ENCODE measurements around the gene UBE2H. TPM values are rescaled to one million over a fixed set of nuclear protein-coding genes. Genes with fewer than 3 reads are reported as not detected.

The UBE2H gene
- total and polyA plus RNA-seq, 4 donors: 11.9 to 84.2 (median 23.7) TPM

DNA sequence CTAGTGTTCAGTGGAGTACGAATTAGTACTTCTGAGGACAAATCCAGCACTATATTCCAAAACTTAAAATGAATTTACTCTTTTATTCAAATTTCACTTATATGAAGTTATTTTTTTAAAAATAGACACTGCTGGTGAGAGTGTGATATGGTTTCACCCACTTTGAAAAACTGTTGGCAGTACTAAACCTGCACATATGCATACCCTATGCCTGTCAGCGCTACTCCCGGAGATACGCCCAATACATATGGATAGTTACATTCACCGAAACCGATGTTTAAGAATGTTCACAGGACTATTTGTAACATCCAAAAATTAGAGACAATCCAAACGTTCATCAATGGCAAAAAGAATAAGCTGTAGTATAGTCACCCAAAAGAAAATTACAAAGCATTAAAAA lies 69.6 kb downstream of the UBE2H start:
- no peak overlapping the region for H3K27ac ChIP-seq (ENCODE audit: low read depth in 1 of 2, low read length in 2 of 2)
- no peak for DNase-seq (ENCODE audit: low spot score)
- H3K36me3 ChIP-seq (ENCODE audit: control insufficient read depth in 4 of 4, insufficient read depth in 3 of 4, low read depth in 1 of 4, low read length in 3 of 4): peaks cover 0 to 3% (median 1%) of the 10 kb centered on the region in 4 donors
- TF ChIP-seq HNF4A (conservative IDR thresholded peaks at IDR 0.05) (no peak), HNF4G (IDR thresholded peaks at IDR 0.05) (no peak), FOXA1 (IDR thresholded peaks at IDR 0.05) (no peak), SP1 (IDR thresholded peaks at IDR 0.05) (no peak), RXRA (IDR thresholded peaks at IDR 0.05) (no peak), GABPA (IDR thresholded peaks at IDR 0.05 in 1 of 2, conservative IDR thresholded peaks at IDR 0.05 in 1 of 2) (no peak)
- WGBS: 97% methylated on average over 7 of the region's 7 CpGs
- H3K27me3 ChIP-seq (ENCODE audit: control insufficient read depth in 4 of 4, insufficient read depth in 4 of 4, low read length in 3 of 4): no peaks in the 10 kb centered on the region
- no peaks in the 10 kb centered on the region for H3K9me3 ChIP-seq (ENCODE audit: control insufficient read depth in 4 of 4, low read length in 3 of 4)
- no peak overlapping the region for H3K4me3 ChIP-seq (ENCODE audit: low read depth in 1 of 3, low read length in 3 of 3)
- H3K9ac ChIP-seq (ENCODE audit: low read depth in 1 of 2, low read length in 2 of 2): no peak overlapping the region
- peaks cover under 1 to 13% (median 7%) of the 10 kb centered on the region in 4 donors for H3K4me1 ChIP-seq (ENCODE audit: control insufficient read depth in 4 of 4, insufficient read depth in 4 of 4, low read length in 3 of 4)

DNA sequence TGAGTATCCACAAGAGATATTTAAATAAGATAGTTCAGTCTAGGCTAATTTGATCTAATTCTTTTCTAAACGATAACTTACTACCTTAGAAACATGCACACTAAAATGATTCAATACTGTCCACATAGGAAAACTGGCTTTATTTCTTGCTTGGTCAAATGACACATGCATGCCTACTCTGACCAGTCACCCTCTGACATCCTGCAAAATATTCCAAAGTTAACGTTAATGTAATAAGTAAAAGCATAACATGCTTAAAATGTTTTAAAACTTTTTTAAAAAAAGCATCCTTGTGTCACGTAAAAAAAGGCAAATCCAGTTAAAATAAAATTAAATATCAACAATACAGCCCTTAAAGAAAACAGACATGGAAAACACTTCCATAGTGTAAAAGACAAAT lies 70.2 kb downstream of the UBE2H start:
- 87% methylated on average over 3 of the region's 3 CpGs for WGBS
- Histone ChIP-seq H3K9me3 (ENCODE audit: control insufficient read depth in 4 of 4, low read length in 3 of 4) (no peaks in the 10 kb centered on the region), H3K4me3 (ENCODE audit: low read depth in 1 of 3, low read length in 3 of 3) (no peak overlapping the region), H3K4me1 (ENCODE audit: control insufficient read depth in 4 of 4, insufficient read depth in 4 of 4, low read length in 3 of 4) (peaks cover 6 to 18% (median 11%) of the 10 kb centered on the region in 4 donors), H3K9ac (ENCODE audit: low read depth in 1 of 2, low read length in 2 of 2) (no peak overlapping the region), H3K27ac (ENCODE audit: low read depth in 1 of 2, low read length in 2 of 2) (no peak overlapping the region), H3K36me3 (ENCODE audit: control insufficient read depth in 4 of 4, insufficient read depth in 3 of 4, low read depth in 1 of 4, low read length in 3 of 4) (peaks cover 0 to 3% (median 1%) of the 10 kb centered on the region in 4 donors), H3K27me3 (ENCODE audit: control insufficient read depth in 4 of 4, insufficient read depth in 4 of 4, low read length in 3 of 4) (no peaks in the 10 kb centered on the region)
- TF ChIP-seq GABPA (IDR thresholded peaks at IDR 0.05 in 1 of 2, conservative IDR thresholded peaks at IDR 0.05 in 1 of 2) (no peak), ZBTB33 (IDR thresholded peaks at IDR 0.05) (no peak), MAX (IDR thresholded peaks at IDR 0.05) (no peak)
- no peak for DNase-seq (ENCODE audit: low spot score)

DNA sequence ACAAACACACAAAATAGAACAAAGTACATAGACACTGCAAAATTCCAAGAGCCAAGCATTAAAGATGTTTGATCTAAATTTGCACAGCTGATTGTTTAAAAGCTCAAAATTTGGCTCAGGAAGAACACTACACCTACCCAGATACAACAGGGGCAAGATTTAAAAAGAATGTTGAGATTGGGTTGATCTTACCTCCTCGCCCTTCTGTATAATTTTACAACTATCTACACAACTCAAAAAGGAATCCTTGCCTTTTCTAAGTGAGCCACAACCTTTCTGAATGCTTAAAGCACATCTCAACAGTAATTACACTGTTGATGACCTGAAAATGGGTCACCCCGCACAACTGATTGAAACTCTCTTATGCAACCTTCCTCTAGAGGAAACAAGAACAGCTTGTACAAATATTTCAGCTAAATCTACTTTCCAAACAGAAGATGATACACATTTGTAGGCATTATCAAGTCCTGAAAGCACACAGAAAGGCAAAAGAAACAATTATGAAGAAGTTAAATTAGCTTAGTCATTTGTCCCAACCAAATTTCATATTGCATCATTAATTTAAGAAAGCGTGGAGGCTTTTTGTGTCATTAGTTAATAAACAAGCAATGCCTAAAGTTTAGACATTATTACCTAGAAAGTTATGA lies 75.5 kb downstream of the UBE2H start:
- H3K27ac ChIP-seq (ENCODE audit: low read depth in 1 of 2, low read length in 2 of 2): peak overlapping the region; percentile 47 to 48
- 55% methylated on average over 3 of the region's 3 CpGs for WGBS
- TF ChIP-seq FOXA1 (IDR thresholded peaks at IDR 0.05) (no peak), MAX (IDR thresholded peaks at IDR 0.05) (no peak), HNF4A (conservative IDR thresholded peaks at IDR 0.05) (peak; percentile 43), SP1 (IDR thresholded peaks at IDR 0.05) (peak; percentile 72), GABPA (IDR thresholded peaks at IDR 0.05 in 1 of 2, conservative IDR thresholded peaks at IDR 0.05 in 1 of 2) (no peak), HNF4G (IDR thresholded peaks at IDR 0.05) (no peak), YY1 (IDR thresholded peaks at IDR 0.05) (peak; percentile 47), CTCF (IDR thresholded peaks at IDR 0.05; ENCODE audit: low read depth, low read length, missing input control) (no peak), TAF1 (conservative IDR thresholded peaks at IDR 0.05) (no peak), RAD21 (IDR thresholded peaks at IDR 0.05) (peak; percentile 22 to 41), FOXA2 (IDR thresholded peaks at IDR 0.05) (no peak), EGR1 (IDR thresholded peaks at IDR 0.05; ENCODE audit: low read depth in 2 of 2) (no peak), ZBTB33 (IDR thresholded peaks at IDR 0.05) (no peak)
- TF ChIP-seq, protein P1, sequence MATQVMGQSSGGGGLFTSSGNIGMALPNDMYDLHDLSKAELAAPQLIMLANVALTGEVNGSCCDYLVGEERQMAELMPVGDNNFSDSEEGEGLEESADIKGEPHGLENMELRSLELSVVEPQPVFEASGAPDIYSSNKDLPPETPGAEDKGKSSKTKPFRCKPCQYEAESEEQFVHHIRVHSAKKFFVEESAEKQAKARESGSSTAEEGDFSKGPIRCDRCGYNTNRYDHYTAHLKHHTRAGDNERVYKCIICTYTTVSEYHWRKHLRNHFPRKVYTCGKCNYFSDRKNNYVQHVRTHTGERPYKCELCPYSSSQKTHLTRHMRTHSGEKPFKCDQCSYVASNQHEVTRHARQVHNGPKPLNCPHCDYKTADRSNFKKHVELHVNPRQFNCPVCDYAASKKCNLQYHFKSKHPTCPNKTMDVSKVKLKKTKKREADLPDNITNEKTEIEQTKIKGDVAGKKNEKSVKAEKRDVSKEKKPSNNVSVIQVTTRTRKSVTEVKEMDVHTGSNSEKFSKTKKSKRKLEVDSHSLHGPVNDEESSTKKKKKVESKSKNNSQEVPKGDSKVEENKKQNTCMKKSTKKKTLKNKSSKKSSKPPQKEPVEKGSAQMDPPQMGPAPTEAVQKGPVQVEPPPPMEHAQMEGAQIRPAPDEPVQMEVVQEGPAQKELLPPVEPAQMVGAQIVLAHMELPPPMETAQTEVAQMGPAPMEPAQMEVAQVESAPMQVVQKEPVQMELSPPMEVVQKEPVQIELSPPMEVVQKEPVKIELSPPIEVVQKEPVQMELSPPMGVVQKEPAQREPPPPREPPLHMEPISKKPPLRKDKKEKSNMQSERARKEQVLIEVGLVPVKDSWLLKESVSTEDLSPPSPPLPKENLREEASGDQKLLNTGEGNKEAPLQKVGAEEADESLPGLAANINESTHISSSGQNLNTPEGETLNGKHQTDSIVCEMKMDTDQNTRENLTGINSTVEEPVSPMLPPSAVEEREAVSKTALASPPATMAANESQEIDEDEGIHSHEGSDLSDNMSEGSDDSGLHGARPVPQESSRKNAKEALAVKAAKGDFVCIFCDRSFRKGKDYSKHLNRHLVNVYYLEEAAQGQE (IDR thresholded peaks at IDR 0.05): no peak
- TF ChIP-seq, protein P2, sequence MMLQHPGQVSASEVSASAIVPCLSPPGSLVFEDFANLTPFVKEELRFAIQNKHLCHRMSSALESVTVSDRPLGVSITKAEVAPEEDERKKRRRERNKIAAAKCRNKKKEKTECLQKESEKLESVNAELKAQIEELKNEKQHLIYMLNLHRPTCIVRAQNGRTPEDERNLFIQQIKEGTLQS (IDR thresholded peaks at IDR 0.05): peak; percentile 49

More for the DNA sequence above, 75.5 kb downstream of the UBE2H start:
- H3K4me3 ChIP-seq (ENCODE audit: low read depth in 1 of 3, low read length in 3 of 3): no peak overlapping the region
- no peaks in the 10 kb centered on the region for H3K27me3 ChIP-seq (ENCODE audit: control insufficient read depth in 4 of 4, insufficient read depth in 4 of 4, low read length in 3 of 4)
- H3K4me1 ChIP-seq (ENCODE audit: control insufficient read depth in 4 of 4, insufficient read depth in 4 of 4, low read length in 3 of 4): peaks cover 6 to 23% (median 20%) of the 10 kb centered on the region in 4 donors
- H3K9me3 ChIP-seq (ENCODE audit: control insufficient read depth in 4 of 4, low read length in 3 of 4): no peaks in the 10 kb centered on the region
- no peak overlapping the region for H3K9ac ChIP-seq (ENCODE audit: low read depth in 1 of 2, low read length in 2 of 2)
- peaks cover 0 to 6% (median 3%) of the 10 kb centered on the region in 4 donors for H3K36me3 ChIP-seq (ENCODE audit: control insufficient read depth in 4 of 4, insufficient read depth in 3 of 4, low read depth in 1 of 4, low read length in 3 of 4)
- DNase-seq (ENCODE audit: low spot score): no peak
